HG03558 (cell line): ENCODE results near the gene KLK8.
"Not testable (repeated sequence)": the region's sequence is repeated elsewhere in the genome, so short reads cannot be mapped to it uniquely, and the experiment has no call there.

Experiments used
- ATAC-seq: cut with Tn5 transposase; IDR thresholded peaks from one replicate; pipeline ENCODE4 v1.9.1; 2021; ENCODE audit warnings: moderate number of reproducible peaks; ENCODE audit not compliant: unreplicated experiment; ENCODE audit errors: extremely low read depth

KLK8 gene

GRCh38 chr19:50984416-50984815 lies 17.0 kb downstream of the KLK8 start:
- ATAC-seq, result not testable (repeated sequence)

- no peak for ATAC-seq
Measured at GRCh38 chr19:50983625-50984292, 17.6 kb downstream of the KLK8 start, which contains the start of gene KLK7. KLK7 (minus strand) TSS chr19:50983917; CDS start chr19:50982399, 1,518 bp downstream.

- no peak for ATAC-seq
Measured at GRCh38 chr19:50982186-50982585, 19.2 kb downstream of the KLK8 start.

- ATAC-seq, result no peak
Measured at GRCh38 chr19:50981587-50982146, 19.7 kb downstream of the KLK8 start.

- no peak for ATAC-seq
Measured at GRCh38 chr19:50980208-50980607, 21.2 kb downstream of the KLK8 start.

- no peak for ATAC-seq
Measured at GRCh38 chr19:50979758-50980157, 21.6 kb downstream of the KLK8 start.

- no peak for ATAC-seq
Measured at GRCh38 chr19:50978772-50979390, 22.5 kb downstream of the KLK8 start.

GRCh38 chr19:50977626-50978025 lies 23.8 kb downstream of the KLK8 start:
- ATAC-seq, result no peak

- ATAC-seq, result no peak
Measured at GRCh38 chr19:50975766-50976165, 25.6 kb downstream of the KLK8 start.

GRCh38 chr19:50974702-50975556 lies 26.5 kb downstream of the KLK8 start:
- no peak for ATAC-seq

GRCh38 chr19:50972795-50973376 lies 28.5 kb downstream of the KLK8 start:
- ATAC-seq, result no peak

GRCh38 chr19:50969810-50970209 lies 31.6 kb downstream of the KLK8 start:
- not testable (repeated sequence) for ATAC-seq

- no peak for ATAC-seq
Measured at GRCh38 chr19:50969413-50969760, 32.0 kb downstream of the KLK8 start, which contains the start of gene KLK6. KLK6 (minus strand) TSS chr19:50969591; CDS start chr19:50968104, 1,487 bp downstream.

GRCh38 chr19:50968716-50969412 lies 32.5 kb downstream of the KLK8 start:
- ATAC-seq, result no peak

- ATAC-seq, result no peak
Measured at GRCh38 chr19:50967929-50968715, 33.3 kb downstream of the KLK8 start.

- ATAC-seq, result no peak
Measured at GRCh38 chr19:50964266-50964665, 37.1 kb downstream of the KLK8 start.

- ATAC-seq, result no peak
Measured at GRCh38 chr19:50963381-50963780, 38.0 kb downstream of the KLK8 start.

GRCh38 chr19:50962245-50962644 lies 39.2 kb downstream of the KLK8 start:
- no peak for ATAC-seq
